Stimulated activated CD4-positive, alpha-beta T cell treated with anti-CD3 and anti-CD28 coated beads, TNF-alpha, amount 100 ng/mL, for 24 hours (primary cell): ENCODE results near the gene FADS2.
A peak's percentile ranks its signal among the peaks of the same experiment; 100 is the strongest.

Source experiments
- DNase-seq, 3 experiments: peaks; one replicate each; pipeline ENCODE4 v3.0.0-alpha.2; 2020; ENCODE audit warnings: low read depth in 3 of 3

The FADS2 gene

DNA sequence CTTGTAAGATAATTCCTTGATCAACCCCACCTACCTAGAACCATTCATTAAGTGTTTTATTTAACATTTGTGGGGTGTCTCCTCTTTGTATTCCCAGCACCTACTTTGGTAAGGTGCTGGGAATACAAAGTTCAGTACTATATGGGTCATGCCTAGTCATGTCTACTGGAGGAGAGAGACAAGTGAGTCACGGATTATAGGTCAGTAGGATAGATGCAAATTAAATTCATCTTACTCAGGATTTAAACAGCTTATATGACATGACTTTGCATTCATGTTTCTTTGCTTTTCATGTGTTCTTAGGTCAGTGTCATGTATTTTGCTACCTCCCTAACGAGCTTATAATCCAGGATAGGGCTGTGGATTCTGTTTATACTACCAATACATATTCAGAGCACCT, 7.9 kb upstream of the FADS2 start:
- DNase-seq = no peak

DNA sequence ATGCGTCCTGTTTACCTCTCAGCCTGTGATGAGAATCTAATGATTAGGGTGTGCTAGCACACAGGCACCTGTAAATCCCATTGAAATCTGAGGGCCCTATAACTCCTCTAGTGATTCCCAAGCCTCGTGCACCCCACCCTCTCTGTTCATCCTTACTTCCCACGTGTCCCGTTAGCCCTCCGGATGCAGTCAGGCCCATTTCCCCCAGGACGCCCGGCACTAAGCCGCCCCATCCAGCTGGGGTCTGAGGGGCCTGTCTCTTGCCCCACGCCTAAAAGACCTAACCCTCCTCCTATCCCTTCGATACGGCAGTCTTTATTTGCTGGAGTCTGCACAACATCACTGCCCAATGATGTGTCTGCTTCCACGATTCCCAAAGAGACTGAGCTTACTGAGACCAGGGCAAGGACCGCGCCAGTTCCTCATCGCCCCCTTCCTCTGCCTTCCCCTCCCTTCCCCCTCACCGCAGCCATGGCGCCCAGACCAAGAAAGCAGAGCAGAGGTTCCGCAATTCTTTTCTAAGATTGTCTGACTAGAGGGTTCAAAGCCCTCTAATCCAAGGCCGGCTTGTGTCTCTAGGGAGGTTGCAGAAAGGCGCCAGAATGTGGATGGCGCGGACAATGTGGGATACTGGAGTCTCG, 1.1 kb upstream of the FADS2 start:
- DNase-seq = no peak

DNA sequence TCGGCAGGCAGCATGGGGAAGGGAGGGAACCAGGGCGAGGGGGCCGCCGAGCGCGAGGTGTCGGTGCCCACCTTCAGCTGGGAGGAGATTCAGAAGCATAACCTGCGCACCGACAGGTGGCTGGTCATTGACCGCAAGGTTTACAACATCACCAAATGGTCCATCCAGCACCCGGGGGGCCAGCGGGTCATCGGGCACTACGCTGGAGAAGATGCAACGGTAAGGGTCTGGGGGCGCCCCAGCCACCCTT, 204 bp downstream of the FADS2 start:
- DNase-seq = no peak

DNA sequence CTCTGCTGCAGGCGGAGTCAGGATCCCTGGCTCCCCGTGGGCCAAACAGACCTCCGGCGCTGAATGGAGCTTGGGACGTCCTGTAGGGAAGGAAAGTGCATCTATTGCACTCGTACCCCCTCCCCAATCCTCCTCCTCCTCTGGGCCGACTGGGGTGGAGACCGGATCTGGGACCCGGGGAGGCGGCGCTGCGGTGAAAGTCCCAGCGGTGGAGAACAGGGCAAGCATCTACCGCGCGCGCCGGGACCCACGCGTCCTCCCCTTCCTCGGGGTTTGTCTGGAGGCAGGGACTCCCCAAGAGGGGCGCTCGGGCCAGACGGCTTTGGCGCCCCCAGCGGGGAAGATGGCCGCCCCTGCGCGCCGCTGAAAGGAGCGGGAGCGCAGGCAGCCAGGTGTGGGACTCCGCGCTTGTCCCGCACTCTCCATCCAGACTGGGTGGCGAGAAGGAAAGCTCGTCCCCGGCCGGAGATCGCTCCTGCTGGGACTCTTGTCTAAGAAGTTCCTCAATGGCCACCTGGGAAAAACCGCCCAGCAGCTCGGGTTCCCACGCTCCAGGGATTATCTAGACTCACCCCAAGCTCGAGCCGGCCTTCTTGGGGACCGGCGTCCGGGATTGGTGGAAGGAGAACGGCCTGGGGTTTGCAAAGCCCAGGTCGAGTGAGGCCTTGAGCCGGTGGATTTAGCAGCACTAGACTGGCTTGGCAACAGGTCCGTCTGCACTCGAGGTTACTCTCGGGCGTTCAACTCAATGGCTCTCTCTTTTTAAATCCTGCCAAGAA, 718 bp downstream of the FADS2 start:
- DNase-seq = peak in 1 of 3 experiments; percentile 27

DNA sequence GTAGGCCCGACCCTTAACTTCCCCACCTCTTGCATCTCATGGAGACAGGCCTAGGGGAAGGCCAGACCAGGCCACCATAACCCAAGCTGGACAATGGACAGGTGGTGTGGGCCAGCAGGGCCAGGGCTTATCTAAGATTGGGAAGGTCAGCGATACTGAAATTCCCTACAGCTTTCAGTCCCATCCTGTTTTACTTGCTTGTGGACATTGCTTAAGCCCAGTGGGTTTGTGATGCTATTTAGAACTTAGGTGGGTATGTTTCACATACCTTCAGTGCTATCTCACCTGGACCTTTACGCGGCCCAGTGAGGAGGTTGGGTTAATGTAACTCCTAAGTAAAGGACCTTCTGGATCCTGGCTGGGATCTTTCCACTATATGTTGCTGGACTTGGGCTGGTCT, 1.7 kb downstream of the FADS2 start:
- no peak for DNase-seq

DNA sequence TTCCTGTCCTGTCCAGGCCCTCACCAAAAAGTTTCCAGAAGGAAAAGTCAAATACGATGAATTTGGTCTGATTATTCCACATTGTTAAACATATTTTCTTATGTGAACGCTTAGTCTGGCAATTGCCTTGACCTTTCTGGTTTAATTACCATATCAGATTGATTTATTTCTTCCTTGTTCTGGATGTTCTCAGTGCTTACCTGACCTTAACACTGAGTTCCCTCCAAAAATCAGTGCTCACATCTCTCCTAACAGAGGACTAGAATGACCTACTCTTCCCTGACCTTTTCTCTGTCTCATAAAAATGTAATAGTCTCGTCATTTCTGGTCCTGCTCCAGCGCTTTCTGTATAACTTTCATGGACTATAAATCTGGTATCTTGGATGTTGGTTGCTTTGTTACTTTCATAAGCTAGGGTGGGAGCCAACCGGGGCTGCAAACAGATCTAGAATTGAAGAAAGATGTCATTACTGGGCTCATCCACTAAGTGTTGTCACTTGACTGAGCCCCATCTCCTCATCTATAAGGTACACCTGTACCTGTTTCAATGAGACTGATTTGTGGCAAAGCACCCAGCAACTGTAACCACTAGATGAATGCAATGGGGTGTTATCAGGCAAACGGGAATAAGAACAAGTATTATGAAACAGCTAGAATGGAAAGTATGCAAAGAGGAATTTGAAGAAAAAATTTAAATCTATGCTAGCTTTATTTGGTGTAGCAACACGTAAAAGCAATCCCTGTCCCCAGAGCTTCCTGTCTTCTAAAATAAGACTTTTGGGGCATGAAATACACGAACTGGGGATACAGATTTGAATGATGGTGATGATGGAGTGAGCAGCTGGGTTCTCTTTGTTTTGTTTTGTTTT, 2.4 kb downstream of the FADS2 start:
- no peak for DNase-seq

DNA sequence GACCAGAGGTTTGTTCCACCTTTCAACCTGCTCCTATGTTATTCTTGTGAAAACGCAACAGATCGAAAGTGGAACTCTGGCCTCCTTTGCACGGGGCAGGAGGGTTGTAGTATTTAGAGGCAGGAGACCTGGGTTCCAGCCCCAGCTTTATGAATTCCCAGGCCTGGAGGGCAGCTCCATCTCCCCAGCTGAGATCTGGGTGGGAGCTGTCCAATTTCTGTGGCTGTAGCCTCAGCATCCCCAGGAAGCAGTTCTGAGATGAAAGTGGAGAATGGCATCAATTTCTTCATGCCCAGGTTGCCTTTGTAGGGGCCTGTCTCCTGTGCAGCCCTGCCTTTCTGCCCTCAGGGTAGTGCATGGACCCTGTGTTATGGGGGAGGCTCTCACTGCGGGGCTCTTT, 4.1 kb downstream of the FADS2 start:
- no peak for DNase-seq

DNA sequence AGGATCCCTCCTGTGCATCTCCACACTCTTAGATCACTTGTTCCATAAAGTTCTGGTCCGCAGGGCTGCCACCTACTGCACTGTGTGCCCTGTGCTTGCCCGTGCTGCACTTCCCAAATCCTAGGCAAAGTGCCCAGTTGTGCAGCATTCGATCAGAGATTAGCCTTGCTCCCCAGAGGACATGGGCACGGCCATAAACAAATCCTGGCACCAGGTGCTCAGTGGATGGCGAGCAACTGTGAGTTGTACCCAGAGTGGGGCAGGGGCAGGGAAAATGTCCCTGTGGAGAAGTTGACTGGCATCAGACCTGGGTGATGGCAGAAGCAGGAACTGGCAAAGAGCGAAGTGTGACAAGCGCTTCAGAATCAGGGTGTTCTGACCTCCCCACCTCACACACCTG, 4.7 kb downstream of the FADS2 start:
- no peak for DNase-seq

DNA sequence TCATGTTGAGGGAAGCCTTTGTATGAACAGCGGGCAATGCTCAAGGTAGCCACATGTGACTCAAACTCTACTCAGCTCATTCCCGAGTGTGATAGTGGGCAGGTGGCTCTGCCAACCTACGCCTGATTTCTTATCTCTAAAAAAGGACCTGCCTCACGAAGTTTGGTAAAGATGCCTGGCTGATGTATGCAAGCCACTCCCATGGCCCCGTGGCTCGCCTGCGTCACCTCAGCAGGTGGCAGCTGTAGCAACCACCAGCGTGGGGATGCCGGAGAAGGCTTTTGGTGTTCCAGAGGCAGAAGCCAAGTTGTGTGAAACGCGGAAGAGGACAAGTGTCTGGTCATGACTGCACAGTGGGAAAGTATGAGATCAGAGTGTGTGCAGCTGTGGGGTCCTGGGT, 5.4 kb downstream of the FADS2 start:
- no peak for DNase-seq

DNA sequence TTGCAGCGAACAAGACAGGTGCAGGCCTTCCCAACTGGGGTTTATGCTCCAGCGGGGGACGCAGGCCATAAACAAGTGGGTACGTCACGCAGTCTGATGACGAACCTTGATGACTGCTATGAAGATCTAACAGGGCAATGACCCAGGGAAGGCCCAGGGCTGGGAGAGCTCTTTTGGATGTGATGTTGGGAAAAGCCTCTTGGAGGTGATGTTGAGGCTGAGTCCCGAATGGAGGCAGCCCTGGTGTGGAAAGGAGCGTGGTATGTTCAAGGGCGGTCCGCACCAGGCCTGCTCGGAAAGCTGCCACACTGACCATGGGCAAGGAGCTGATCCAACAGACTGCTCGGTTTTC, 5.8 kb downstream of the FADS2 start:
- DNase-seq = no peak

DNA sequence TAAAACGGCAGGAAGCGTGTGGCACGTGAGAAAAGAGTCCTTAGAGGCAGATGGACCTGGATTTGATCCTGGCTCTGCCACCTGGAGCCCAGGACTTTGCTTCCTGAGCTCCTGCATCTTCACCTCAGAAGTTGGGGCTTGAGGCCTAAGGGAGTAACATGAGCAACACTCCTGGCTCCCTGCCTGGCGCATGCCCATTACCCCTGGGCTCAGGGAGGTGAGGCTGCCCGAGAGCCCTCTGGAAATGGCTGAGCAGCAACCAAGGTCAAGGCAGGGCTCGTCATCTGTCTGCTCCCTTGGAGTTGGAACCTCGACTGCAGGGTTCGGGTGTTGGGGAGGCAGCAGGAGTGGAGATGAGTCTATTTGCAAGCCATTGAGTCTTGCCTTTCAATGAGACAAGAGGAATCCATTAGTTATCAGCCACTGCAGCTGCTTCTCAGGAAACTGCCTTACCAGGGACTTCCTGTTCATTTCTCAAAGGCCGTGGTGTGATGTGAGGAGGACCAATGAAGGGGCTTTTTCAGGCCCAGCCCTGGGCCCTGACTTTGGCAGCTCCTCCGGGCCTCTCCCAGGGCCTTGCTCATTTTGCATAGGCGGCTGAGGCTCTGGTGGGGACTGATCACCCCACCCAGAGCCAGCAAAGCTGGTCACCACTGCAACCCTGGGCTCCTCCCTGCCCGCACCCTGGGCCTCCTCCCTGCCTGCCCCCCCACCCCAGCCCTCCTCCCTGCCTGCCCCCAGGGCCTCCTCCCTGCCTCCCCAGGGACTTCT, 6.4 kb downstream of the FADS2 start:
- DNase-seq = peak in 1 of 3 experiments; percentile 34

DNA sequence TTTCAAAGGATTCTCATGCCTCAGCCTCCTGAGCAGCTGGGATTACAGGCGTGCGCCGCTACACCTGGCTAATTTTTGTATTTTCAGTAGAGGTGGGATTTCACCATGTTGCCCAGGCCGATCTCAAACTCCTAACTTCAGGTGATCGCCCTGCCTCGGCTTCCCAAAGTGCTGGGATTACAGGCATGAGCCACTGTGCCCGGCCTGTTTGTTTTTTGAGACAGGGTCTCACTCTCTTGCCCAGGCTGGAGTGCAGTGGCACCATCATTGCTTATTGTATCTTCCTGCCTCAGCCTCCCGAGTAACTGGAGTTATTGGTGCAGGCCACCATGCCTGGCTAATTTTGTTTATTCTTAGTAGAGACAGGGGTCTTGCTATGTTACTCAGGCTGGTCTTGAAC, 8.1 kb downstream of the FADS2 start:
- DNase-seq = no peak

DNA sequence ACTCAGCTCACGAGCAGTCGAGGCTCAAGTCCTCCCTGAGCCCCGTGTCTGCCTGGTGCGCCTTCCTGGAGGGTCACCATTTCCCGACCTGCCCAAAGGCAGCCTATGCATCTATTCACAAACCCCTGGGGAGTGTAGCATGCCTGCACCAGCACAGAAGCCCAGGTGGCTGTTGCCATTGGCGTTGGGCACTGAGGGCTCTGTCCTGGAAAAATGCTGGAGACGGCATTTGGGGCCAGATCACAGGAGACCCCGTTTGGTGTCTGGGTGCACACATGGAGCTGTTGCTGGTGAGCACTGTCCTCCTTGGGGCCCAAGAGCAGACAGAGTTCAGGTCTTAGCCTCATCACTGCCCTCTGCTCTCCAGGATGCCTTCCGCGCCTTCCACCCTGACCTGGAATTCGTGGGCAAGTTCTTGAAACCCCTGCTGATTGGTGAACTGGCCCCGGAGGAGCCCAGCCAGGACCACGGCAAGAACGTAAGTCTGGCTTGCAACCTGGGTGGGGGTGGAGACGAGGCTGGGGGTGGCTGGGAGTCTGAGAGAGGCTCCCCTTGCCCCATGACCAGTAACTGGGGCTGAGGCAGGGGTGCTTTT, 9.4 kb downstream of the FADS2 start:
- DNase-seq = no peak

DNA sequence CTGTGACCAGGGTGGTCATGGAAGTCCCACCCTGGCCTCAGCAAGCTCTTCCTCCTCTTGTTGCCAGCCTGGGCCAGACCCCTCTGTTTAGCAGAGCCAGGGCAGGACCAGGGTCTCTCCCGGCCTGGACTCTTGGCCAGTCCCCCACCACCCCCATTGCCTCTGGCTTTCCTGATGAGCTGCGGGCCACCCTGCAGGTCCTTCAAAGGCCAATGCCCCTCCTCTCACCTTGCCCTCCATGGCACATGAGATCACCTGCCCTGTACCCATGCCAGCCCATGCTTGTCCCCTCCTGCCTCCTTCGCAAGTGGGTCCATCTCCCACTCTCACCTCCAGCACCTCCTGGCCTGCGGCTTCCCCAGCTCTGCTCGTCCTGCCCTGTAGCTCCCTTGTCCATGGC, 10.4 kb downstream of the FADS2 start:
- DNase-seq = no peak

DNA sequence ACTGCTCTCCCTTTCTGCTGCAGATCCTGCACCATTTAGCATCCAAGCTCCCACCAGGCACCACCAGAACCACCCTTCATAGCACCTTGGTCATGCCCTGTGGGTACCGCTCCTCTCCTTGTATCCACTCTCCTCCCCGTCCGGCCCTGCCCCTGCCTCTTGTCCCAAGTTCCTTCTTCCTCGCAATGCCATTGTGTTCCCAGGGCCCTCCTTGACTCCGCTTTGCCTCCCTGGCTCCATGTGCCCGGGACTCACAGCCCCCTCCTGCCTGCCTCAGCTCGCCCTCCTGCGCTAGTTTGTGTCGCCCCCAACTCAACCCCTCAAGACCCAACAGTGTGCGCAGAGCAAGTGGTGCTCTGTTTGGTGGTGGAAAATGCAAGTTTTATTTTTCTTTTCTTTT, 10.8 kb downstream of the FADS2 start:
- no peak for DNase-seq

DNA sequence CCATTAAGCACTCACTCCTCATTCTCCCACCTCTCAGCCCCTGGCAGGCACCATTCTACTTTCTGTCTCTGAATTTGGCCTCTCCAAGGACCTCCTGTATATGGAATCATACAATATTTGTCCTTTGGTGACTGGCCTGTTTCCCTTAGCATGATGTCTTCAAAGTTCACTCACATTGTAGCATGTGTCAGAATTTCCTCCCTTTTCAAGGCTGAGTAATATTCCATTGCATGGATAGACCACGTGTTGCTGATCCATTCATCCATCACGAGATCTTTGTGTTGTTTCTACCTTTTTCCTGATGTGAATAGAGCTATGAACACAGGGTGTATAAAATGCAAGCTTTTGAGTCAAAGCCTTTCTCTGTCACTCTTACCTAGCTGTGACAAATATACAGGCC, 11.6 kb downstream of the FADS2 start:
- no peak for DNase-seq

DNA sequence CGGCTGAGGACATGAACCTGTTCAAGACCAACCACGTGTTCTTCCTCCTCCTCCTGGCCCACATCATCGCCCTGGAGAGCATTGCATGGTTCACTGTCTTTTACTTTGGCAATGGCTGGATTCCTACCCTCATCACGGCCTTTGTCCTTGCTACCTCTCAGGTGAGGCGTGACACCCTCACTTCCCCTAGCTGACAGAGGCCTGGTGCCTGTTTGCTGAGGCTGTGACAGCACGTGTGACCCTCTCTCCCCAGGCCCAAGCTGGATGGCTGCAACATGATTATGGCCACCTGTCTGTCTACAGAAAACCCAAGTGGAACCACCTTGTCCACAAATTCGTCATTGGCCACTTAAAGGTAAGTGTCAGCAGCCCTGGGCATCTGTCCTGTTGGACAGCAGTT, 12.3 kb downstream of the FADS2 start:
- DNase-seq = no peak

DNA sequence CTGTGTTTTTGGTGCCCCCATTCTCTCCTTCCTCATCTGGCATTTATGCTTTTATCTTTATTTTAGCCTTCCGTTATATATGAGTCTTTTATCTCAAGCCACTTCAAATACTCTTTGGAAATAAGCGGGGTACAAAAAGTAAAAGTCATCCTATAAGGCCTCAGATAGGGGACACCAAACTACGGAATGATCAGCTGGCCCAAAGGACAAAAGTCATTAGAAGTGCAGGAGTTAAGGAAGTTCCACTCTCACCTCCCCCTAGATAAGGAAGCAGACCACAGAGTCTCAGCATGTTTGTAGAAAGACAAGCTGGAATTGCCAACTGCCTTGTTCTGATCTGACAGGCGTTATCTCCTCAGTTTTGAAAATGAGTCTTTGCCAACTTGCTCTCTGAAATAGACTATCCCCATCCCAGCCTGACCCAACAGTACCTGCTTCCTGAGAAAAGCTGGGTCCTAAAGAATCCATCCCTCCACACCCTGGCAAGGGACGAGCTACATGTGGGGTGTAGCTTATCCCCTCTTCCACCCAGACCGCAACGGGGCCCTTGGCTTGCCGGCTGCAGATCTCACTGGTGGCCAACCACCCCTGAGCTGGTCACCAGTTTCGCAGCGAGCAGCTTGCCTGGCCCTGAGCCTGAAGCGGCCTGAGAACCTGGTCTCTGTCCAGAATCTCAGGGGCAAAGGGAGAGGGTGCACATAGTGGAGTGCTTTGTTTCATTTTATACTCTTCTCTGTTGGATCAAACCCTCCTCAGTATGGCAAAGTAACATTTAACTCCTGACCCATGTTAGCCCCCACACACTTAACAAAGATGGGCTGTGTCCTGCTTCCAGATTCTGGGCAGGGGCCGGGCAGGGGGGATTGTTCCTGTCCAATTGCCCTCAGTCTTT, 13.8 kb downstream of the FADS2 start:
- DNase-seq = no peak

DNA sequence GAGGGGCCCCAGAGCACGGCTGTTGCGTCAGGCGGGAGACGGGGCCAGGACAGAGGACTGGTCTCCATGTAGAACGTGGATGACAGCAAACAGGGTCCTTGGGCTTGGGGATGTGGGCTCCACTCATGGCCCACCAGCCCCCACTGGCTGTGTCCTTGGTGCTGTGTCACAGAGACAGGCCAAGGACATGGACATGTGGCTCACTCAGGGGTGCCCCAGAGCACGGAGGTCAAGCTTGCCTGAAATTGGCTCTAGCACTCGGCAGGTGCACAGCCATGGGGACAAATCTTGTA, 14.4 kb downstream of the FADS2 start:
- no peak for DNase-seq

DNA sequence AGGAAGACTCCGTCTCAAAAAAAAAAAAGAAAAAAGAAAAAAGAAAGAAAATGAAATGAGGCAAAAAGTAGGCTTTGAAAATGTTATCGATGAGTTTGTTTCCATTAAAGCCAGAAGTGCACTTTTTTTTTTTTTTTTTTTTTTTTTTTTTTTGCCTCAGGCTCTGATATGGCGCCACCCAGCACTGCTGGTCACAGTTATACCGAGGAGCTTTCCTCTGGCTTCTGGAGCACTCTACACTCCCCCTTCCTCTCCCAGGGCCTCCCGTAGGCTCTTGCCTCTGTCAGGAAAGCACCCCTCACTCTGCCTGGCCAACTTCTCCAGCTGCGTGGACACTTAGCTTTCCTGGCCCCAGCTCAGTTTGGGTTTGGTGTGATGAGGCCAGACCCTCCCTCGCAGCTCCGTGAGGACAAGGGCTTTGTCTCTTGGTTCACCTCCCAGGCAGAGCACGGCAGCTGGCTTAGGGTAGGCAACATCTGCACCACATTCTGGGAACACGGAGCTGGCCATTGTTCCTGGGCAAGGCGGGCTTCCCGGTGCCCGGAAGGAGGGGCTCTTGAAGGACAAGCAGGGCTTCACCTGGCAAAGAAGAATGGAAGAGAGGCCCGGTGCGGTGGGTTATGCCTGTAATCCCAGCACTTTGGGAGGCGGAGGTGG, 16.9 kb downstream of the FADS2 start:
- no peak for DNase-seq
